Caco-2 (cell line): Measurements from ENCODE around the gene CHD9NB. TPM values are rescaled to one million over a fixed set of nuclear protein-coding genes. Genes with fewer than 3 reads are reported as not detected.
A peak's percentile ranks its signal among the peaks of the same experiment; 100 is the strongest.

Source experiments
- BruUV-seq: library from RNA; stranded (reverse); fragments of 400-500 nt; replicated peaks from 2 replicates; lab custom pipeline; 2021; lab: Mats Ljungman, UMichigan
- CTCF ChIA-PET: fragments of 300-600 bp; sonication (Branson Sonifier 250); formaldehyde crosslinking; loops from one replicate; lab custom pipeline; 2022; ENCODE audit warnings: antibody characterized with exemption; lab: Charles Lee
- POLR2A ChIA-PET: fragments of 300-600 bp; sonication (Branson Sonifier 250); formaldehyde crosslinking; loops from one replicate; lab custom pipeline; 2022; ENCODE audit warnings: antibody characterized with exemption; lab: Charles Lee
- DNase-seq, 2 experiments: peaks; one replicate each; pipeline versions ENCODE4 v3.0.0 to v3.0.0-alpha.2; 2020 to 2022
- H3K27me3 ChIP-seq: replicated peaks from 2 replicates; pipeline ENCODE4 v1.6.0; 2011; ENCODE audit warnings: low read length; ENCODE audit not compliant: control insufficient read depth, insufficient read depth
- H3K36me3 ChIP-seq: 2 replicates; pipeline ENCODE4 v1.5.1; 2011; ENCODE audit warnings: low read length; ENCODE audit not compliant: control insufficient read depth, insufficient read depth
- H3K4me1 ChIP-seq: fragments of 250-450 bp; sonication (Bioruptor Pico); 2 replicates; pipeline ENCODE4 v1.5.1; 2020; ENCODE audit warnings: mild to moderate bottlenecking
- H3K4me3 ChIP-seq: 2 replicates; pipeline ENCODE4 v1.5.1; 2011; ENCODE audit warnings: low read depth, mild to moderate bottlenecking, control low read depth, low read length
- H3K9me3 ChIP-seq: fragments of 250-450 bp; sonication (Bioruptor Pico); 2 replicates; pipeline ENCODE4 v1.5.1; 2020; ENCODE audit warnings: mild to moderate bottlenecking, moderate library complexity
- H3K27ac Mint-ChIP-seq: one replicate; pipeline ENCODE4 v1.8.0; 2022; ENCODE audit warnings: mixed read lengths; ENCODE audit not compliant: unreplicated experiment
- H3K27me3 Mint-ChIP-seq: one replicate; pipeline ENCODE4 v1.8.0; 2022; ENCODE audit warnings: mixed read lengths; ENCODE audit not compliant: insufficient read depth, unreplicated experiment
- H3K36me3 Mint-ChIP-seq: one replicate; pipeline ENCODE4 v1.8.0; 2022; ENCODE audit warnings: mild to moderate bottlenecking, mixed read lengths; ENCODE audit not compliant: insufficient read depth, unreplicated experiment
- H3K4me1 Mint-ChIP-seq: one replicate; pipeline ENCODE4 v1.8.0; 2022; ENCODE audit warnings: low read depth, mixed read lengths; ENCODE audit not compliant: unreplicated experiment
- H3K4me3 Mint-ChIP-seq: one replicate; pipeline ENCODE4 v1.8.0; 2022; ENCODE audit warnings: mild to moderate bottlenecking, moderate library complexity, mixed read lengths; ENCODE audit not compliant: unreplicated experiment
- H3K9me3 Mint-ChIP-seq: one replicate; pipeline ENCODE4 v1.8.0; 2022; ENCODE audit warnings: mixed read lengths; ENCODE audit not compliant: unreplicated experiment
- CTCF ChIP-seq, 2 experiments: fragments of 200-600 bp in 1 of 2; IDR thresholded peaks; 1 replicate in 1 of 2; 2 replicates in 1 of 2; pipeline versions ENCODE4 v1.5.1 to v1.8.0; 2011 to 2022; ENCODE audit warnings: antibody characterized with exemption in 1 of 2, control low read depth in 1 of 2, inconsistent platforms in 1 of 2, low read depth in 1 of 2, low read length in 1 of 2, mild to moderate bottlenecking in 1 of 2, moderate library complexity in 1 of 2; ENCODE audit not compliant: insufficient read depth in 1 of 2, severe bottlenecking in 1 of 2, unreplicated experiment in 1 of 2
- intact Hi-C: fragments of 100-400 bp; cut with micrococcal nuclease; formaldehyde crosslinking; loops from one replicate; pipeline ENCODE4 v1.10.0; 2022; ENCODE audit not compliant: unreplicated experiment
- total RNA-seq: library from RNA; stranded (reverse); gene quantifications from 2 replicates; pipeline ENCODE4 v1.2.3, GENCODE V29; 2022

Gene CHD9NB
- total RNA-seq, 1 experiment from 2014 or later, result not detected

DNA sequence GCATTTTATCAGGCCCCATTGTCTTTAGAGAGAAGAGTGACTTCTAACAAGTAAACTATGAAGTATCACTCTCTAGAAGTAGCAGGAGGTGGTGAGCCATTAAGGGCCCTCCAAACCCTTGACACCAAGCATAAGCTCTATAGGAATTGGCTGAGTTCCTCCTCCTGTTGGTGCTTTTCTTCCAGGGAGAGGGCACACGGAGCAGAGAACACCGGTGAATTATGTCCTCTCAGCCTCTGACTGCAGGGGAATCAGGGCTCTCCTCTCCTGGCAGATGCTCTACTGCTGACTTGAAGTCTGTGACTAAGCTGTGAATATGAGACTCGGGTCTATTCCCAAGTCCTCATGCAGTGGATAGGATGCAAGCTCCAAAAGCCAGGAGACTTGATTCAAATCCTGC, 34.4 kb upstream of the CHD9NB start:
- ChIA-PET POLR2A (no interaction called here), CTCF (no interaction called here)
- Histone ChIP-seq H3K9me3 (no peaks in the 10 kb centered on the region), H3K4me1 (no peaks in the 10 kb centered on the region), H3K27me3 (no peaks in the 10 kb centered on the region), H3K36me3 (no peaks in the 10 kb centered on the region; the same call in 1 of the 2 replicates), H3K4me3 (no peak overlapping the region)
- H3K27ac Mint-ChIP-seq, result peak overlapping the region; percentile 25
- intact Hi-C loops, result no loop called here
- H3K36me3 Mint-ChIP-seq, result no peaks in the 10 kb centered on the region
- no peak for TF ChIP-seq CTCF (IDR thresholded peaks at IDR 0.05; ENCODE audit: insufficient read depth in 1 of 2, low read depth in 1 of 2, low read length in 1 of 2, severe bottlenecking in 1 of 2, unreplicated experiment in 1 of 2)
- no peaks in the 10 kb centered on the region for H3K27me3 Mint-ChIP-seq
- H3K4me1 Mint-ChIP-seq, result no peaks in the 10 kb centered on the region
- DNase-seq, result no peak
- BruUV-seq, result no TSS peak
- H3K9me3 Mint-ChIP-seq, result no peaks in the 10 kb centered on the region
- no peak overlapping the region for H3K4me3 Mint-ChIP-seq

- intact Hi-C loops, result no loop called here
- Histone ChIP-seq H3K9me3 (no peaks in the 10 kb centered on the region), H3K36me3 (no peaks in the 10 kb centered on the region; the same call in 1 of the 2 replicates), H3K27me3 (no peaks in the 10 kb centered on the region), H3K4me3 (no peak overlapping the region), H3K4me1 (no peaks in the 10 kb centered on the region)
- Mint-ChIP-seq H3K4me1 (no peaks in the 10 kb centered on the region), H3K27ac (no peak overlapping the region), H3K4me3 (no peak overlapping the region), H3K27me3 (no peaks in the 10 kb centered on the region), H3K9me3 (no peaks in the 10 kb centered on the region), H3K36me3 (no peaks in the 10 kb centered on the region)
- CTCF ChIA-PET, result no interaction called here
- BruUV-seq, result no TSS peak
- POLR2A ChIA-PET, result no interaction called here
- no peak for TF ChIP-seq CTCF (IDR thresholded peaks at IDR 0.05; ENCODE audit: insufficient read depth in 1 of 2, low read depth in 1 of 2, low read length in 1 of 2, severe bottlenecking in 1 of 2, unreplicated experiment in 1 of 2)
- DNase-seq, result no peak
Observed at GRCh38 chr16:53085931-53086421, 33.3 kb upstream of the CHD9NB start.

DNA sequence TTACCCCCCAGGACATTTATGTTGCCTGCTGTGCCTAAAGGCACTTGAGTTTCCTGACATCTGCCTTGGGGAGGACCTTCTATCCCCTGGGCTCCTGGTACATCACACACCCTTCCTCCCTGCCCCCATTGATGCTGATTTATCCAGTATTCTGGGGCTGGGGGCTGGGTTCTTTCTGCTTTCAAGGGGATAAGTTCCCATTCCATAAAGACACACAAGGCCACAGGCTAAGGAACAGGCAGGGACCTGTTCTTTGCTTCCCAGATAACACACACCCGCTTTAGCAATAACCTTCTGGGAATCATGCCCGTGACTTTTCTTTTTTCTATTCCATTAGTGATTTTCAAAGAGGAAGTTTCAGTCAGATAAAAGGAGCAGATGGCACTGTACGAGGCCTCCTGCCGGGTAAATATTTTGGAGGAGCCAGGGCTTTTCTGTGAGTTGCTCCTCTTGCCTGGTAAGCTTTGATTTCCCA, 32.7 kb upstream of the CHD9NB start:
- Mint-ChIP-seq H3K4me1 (no peaks in the 10 kb centered on the region), H3K36me3 (no peaks in the 10 kb centered on the region), H3K9me3 (no peaks in the 10 kb centered on the region), H3K4me3 (no peak overlapping the region), H3K27ac (no peak overlapping the region), H3K27me3 (no peaks in the 10 kb centered on the region)
- CTCF ChIA-PET, result no interaction called here
- Histone ChIP-seq H3K4me3 (no peak overlapping the region), H3K9me3 (no peaks in the 10 kb centered on the region), H3K27me3 (no peaks in the 10 kb centered on the region), H3K4me1 (no peaks in the 10 kb centered on the region), H3K36me3 (no peaks in the 10 kb centered on the region; the same call in 1 of the 2 replicates)
- TF ChIP-seq CTCF (IDR thresholded peaks at IDR 0.05; ENCODE audit: insufficient read depth in 1 of 2, low read depth in 1 of 2, low read length in 1 of 2, severe bottlenecking in 1 of 2, unreplicated experiment in 1 of 2), result no peak
- intact Hi-C loops, result no loop called here
- no TSS peak for BruUV-seq
- no peak for DNase-seq
- POLR2A ChIA-PET, result no interaction called here
